MCF 10A (cell line): Measurements from ENCODE around the gene TSPAN15. TPM values are rescaled to one million over a fixed set of nuclear protein-coding genes. Genes with fewer than 3 reads are reported as not detected.

Experiments
- BruUV-seq: library from RNA; stranded (reverse); fragments of 400-500 nt; replicated peaks from 2 replicates; lab custom pipeline; 2021; lab: Mats Ljungman, UMichigan
- CTCF ChIA-PET: fragments of 300-600 bp; sonication (Branson Sonifier 250); formaldehyde crosslinking; extraction: SDS; loops from one replicate; lab custom pipeline; 2021; ENCODE audit warnings: antibody characterized with exemption, inconsistent platforms; lab: Yijun Ruan, JAX
- POLR2A ChIA-PET: fragments of 300-600, 350-650 bp; sonication (Branson Sonifier 250); formaldehyde crosslinking; extraction: SDS; loops from one replicate; lab custom pipeline; 2020; ENCODE audit warnings: antibody characterized with exemption, inconsistent platforms; lab: Yijun Ruan, JAX
- DNase-seq: peaks from one replicate; pipeline ENCODE4 v3.0.0-alpha.2; 2018; ENCODE audit not compliant: unreplicated experiment
- H3K27ac Mint-ChIP-seq: one replicate; pipeline ENCODE4 v1.8.0; 2022; ENCODE audit warnings: mild to moderate bottlenecking, low read depth, mixed read lengths; ENCODE audit not compliant: unreplicated experiment
- H3K27me3 Mint-ChIP-seq: one replicate; pipeline ENCODE4 v1.8.0; 2022; ENCODE audit warnings: mixed read lengths; ENCODE audit not compliant: insufficient read depth, unreplicated experiment
- H3K36me3 Mint-ChIP-seq: one replicate; pipeline ENCODE4 v1.8.0; 2022; ENCODE audit warnings: mild to moderate bottlenecking, moderate library complexity, mixed read lengths; ENCODE audit not compliant: insufficient read depth, unreplicated experiment
- H3K4me1 Mint-ChIP-seq: one replicate; pipeline ENCODE4 v1.8.0; 2022; ENCODE audit warnings: mixed read lengths; ENCODE audit not compliant: insufficient read depth, unreplicated experiment
- H3K4me3 Mint-ChIP-seq: one replicate; pipeline ENCODE4 v1.8.0; 2022; ENCODE audit warnings: mild to moderate bottlenecking, moderate library complexity, mixed read lengths; ENCODE audit not compliant: unreplicated experiment
- H3K9me3 Mint-ChIP-seq: one replicate; pipeline ENCODE4 v1.8.0; 2022; ENCODE audit warnings: mixed read lengths; ENCODE audit not compliant: unreplicated experiment
- CTCF ChIP-seq: fragments of 200-600 bp; IDR thresholded peaks from one replicate; pipeline ENCODE4 v1.8.0; 2022; ENCODE audit warnings: antibody characterized with exemption, mild to moderate bottlenecking; ENCODE audit not compliant: unreplicated experiment
- intact Hi-C: fragments of 100-400 bp; cut with micrococcal nuclease; formaldehyde crosslinking; loops from 2 replicates; pipeline ENCODE4 v1.14.1; 2022
- total RNA-seq: library from RNA; stranded (reverse); gene quantifications from 2 replicates; pipeline ENCODE4 v1.2.3, GENCODE V29; 2022

TSPAN15 gene
- total RNA-seq, 1 experiment from 2014 or later, result 0.54 TPM

GRCh38 chr10:69416695-69417094 is 34.6 kb upstream of the TSPAN15 start, which contains the start of gene TACR2:
Gene TACR2 (minus strand): TSS chr10:69416918. CDS start chr10:69416323, 595 bp downstream.
- BruUV-seq, result no TSS peak
- Mint-ChIP-seq H3K36me3 (no peaks in the 10 kb centered on the region), H3K9me3 (no peaks in the 10 kb centered on the region), H3K4me3 (no peak within 1 kb of the TSS), H3K4me1 (no peaks in the 10 kb centered on the region), H3K27ac (no peak within 1 kb of the TSS), H3K27me3 (no peaks in the 10 kb centered on the region)
- DNase-seq, result no peak
- TF ChIP-seq CTCF, result no peak
- POLR2A ChIA-PET, result no interaction called here
- CTCF ChIA-PET, result interaction anchor here (0.9 kb wide), 1 partner anchor 138 kb away, joined by 4 read pairs; no protein-coding TSS in a partner anchor
- intact Hi-C loops, result no loop called here

GRCh38 chr10:69417542-69417941 is 33.7 kb upstream of the TSPAN15 start:
- H3K4me1 Mint-ChIP-seq, result no peaks in the 10 kb centered on the region
- no TSS peak for BruUV-seq
- no peaks in the 10 kb centered on the region for H3K36me3 Mint-ChIP-seq
- TF ChIP-seq CTCF, result no peak
- no peaks in the 10 kb centered on the region for H3K27me3 Mint-ChIP-seq
- H3K27ac Mint-ChIP-seq, result no peak overlapping the region
- CTCF ChIA-PET, result interaction anchor here (0.6 to 0.7 kb wide), 2 partner anchors 117 to 1563 kb away, joined by 3 read pairs; no protein-coding TSS in a partner anchor
- H3K9me3 Mint-ChIP-seq, result no peaks in the 10 kb centered on the region
- intact Hi-C loops, result no loop called here
- POLR2A ChIA-PET, result no interaction called here
- no peak for DNase-seq
- no peak overlapping the region for H3K4me3 Mint-ChIP-seq

GRCh38 chr10:69418052-69418752 is 33.1 kb upstream of the TSPAN15 start:
- POLR2A ChIA-PET, result interaction anchor here (1.3 kb wide), 1 partner anchor 21 kb away, joined by 5 read pairs; no protein-coding TSS in a partner anchor
- no TSS peak for BruUV-seq
- DNase-seq, result no peak
- Mint-ChIP-seq H3K4me3 (no peak overlapping the region), H3K27me3 (no peaks in the 10 kb centered on the region), H3K36me3 (no peaks in the 10 kb centered on the region), H3K4me1 (no peaks in the 10 kb centered on the region), H3K9me3 (no peaks in the 10 kb centered on the region), H3K27ac (no peak overlapping the region)
- CTCF ChIA-PET, result interaction anchor here (0.6 to 0.9 kb wide), 3 partner anchors 18 to 1563 kb away, joined by 3 read pairs; no protein-coding TSS in a partner anchor
- no peak for TF ChIP-seq CTCF
- intact Hi-C loops, result no loop called here

- TF ChIP-seq CTCF, result no peak
- Mint-ChIP-seq H3K36me3 (no peaks in the 10 kb centered on the region), H3K4me1 (peaks cover 5% of the 10 kb centered on the region), H3K4me3 (no peak overlapping the region), H3K9me3 (no peaks in the 10 kb centered on the region), H3K27ac (no peak overlapping the region), H3K27me3 (no peaks in the 10 kb centered on the region)
- no peak for DNase-seq
- intact Hi-C loops, result no loop called here
- ChIA-PET POLR2A (interaction anchor here (1.3 kb wide), 1 partner anchor 20 kb away, joined by 5 read pairs; no protein-coding TSS in a partner anchor), CTCF (interaction anchor here (0.6 to 1.1 kb wide), 6 partner anchors 19 to 200 kb away, joined by 3 to 4 read pairs (median 3); no protein-coding TSS in a partner anchor)
- no TSS peak for BruUV-seq
Observed at GRCh38 chr10:69419096-69419743, 32.0 kb upstream of the TSPAN15 start.
